AG04450 (cell line): ENCODE measurements around the gene SENP1. TPM values are rescaled to one million over a fixed set of nuclear protein-coding genes. Genes with fewer than 3 reads are reported as not detected.

Experiments
- CTCF ChIA-PET: fragments of 300-600, 350-600 bp; formaldehyde crosslinking; extraction: SDS; loops from one replicate; lab custom pipeline; 2022; ENCODE audit warnings: antibody characterized with exemption, inconsistent platforms; lab: Charles Lee
- POLR2A ChIA-PET: fragments of 350-600 bp; formaldehyde crosslinking; extraction: SDS; loops from one replicate; lab custom pipeline; 2021; ENCODE audit warnings: antibody characterized with exemption, inconsistent platforms; lab: Yijun Ruan, JAX
- DNase-seq: peaks from one replicate; pipeline ENCODE4 v3.0.0-alpha.2; 2011; ENCODE audit warnings: low read depth, low spot score
- H3K27ac ChIP-seq: one replicate; pipeline ENCODE4 v1.5.1; 2012; ENCODE audit warnings: low read depth, low read length, control low read depth
- H3K27me3 ChIP-seq: one replicate; pipeline ENCODE4 v1.6.0; 2012; ENCODE audit warnings: low read length; ENCODE audit not compliant: control insufficient read depth, insufficient read depth
- H3K4me3 ChIP-seq: 2 replicates; pipeline ENCODE4 v1.5.1; 2011; ENCODE audit warnings: mild to moderate bottlenecking, low read depth, low read length, control low read depth
- H3K9me3 ChIP-seq: 2 replicates; pipeline ENCODE4 v1.5.1; 2012; ENCODE audit warnings: low read length; ENCODE audit not compliant: control insufficient read depth, insufficient read depth
- polyA plus RNA-seq: library from polyadenylated mRNA; depleted of rRNA; stranded (reverse); fragments of >200 nt; gene quantifications from 2 replicates; pipeline ENCODE4 v1.2.3, GENCODE V29; 2011
- TF ChIP-seq, protein P1 (sequence below): IDR thresholded peaks from 2 replicates; pipeline ENCODE4 v1.5.1; 2011; ENCODE audit warnings: low read depth, low read length, control low read depth, inconsistent platforms

SENP1 gene
- polyA plus RNA-seq, 1 experiment: 26.4 TPM

DNA sequence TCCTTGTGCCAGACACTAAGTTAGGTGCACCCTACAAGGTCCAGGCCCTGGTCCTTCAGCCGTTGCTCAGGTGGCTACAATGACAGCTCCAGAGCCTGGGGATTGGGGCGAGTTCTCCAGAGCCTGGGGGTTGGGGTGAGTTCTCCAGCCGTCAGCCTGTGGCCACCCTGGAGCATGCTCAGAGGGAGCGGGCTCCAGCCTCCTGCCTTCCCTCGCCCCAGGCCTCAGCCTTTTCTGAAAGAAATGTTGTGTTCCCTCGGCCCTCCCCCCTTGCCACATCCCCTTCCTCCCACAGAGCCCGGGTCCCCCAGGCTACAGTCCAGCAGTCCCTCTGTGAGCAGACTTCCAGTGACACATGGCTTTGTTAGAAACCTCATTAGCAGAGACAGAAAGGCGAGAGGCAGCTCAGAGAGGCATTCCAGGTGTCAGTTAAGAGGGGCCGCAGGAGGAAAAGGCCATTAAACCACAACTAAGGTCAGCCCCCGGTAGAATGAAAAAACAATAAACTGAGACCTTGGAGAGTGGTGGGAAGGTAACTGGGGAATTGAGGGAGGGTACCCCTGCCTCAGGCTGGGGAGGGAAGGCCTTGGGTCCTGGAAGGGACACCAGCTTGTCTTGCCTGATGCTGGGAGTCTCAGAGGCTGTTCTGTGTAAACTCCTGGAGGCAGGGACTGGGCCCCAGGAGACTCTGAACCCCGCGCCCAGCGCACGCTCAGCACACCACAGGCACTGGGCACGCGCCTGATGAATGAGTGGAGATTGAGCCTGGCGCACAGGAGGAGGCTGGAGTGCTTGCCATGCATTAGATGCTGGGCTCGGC, 78.5 kb downstream of the SENP1 start:
- TF ChIP-seq, protein P1, sequence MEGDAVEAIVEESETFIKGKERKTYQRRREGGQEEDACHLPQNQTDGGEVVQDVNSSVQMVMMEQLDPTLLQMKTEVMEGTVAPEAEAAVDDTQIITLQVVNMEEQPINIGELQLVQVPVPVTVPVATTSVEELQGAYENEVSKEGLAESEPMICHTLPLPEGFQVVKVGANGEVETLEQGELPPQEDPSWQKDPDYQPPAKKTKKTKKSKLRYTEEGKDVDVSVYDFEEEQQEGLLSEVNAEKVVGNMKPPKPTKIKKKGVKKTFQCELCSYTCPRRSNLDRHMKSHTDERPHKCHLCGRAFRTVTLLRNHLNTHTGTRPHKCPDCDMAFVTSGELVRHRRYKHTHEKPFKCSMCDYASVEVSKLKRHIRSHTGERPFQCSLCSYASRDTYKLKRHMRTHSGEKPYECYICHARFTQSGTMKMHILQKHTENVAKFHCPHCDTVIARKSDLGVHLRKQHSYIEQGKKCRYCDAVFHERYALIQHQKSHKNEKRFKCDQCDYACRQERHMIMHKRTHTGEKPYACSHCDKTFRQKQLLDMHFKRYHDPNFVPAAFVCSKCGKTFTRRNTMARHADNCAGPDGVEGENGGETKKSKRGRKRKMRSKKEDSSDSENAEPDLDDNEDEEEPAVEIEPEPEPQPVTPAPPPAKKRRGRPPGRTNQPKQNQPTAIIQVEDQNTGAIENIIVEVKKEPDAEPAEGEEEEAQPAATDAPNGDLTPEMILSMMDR: no peak
- no peak for DNase-seq
- ChIA-PET CTCF (no interaction called here), POLR2A (interaction anchor here (0.5 kb wide), 1 partner anchor 102 kb away, joined by 5 read pairs; no protein-coding TSS in a partner anchor)
- Histone ChIP-seq H3K27ac (no peak overlapping the region), H3K9me3 (no peaks in the 10 kb centered on the region), H3K27me3 (peaks cover 56% of the 10 kb centered on the region), H3K4me3 (no peak overlapping the region)

DNA sequence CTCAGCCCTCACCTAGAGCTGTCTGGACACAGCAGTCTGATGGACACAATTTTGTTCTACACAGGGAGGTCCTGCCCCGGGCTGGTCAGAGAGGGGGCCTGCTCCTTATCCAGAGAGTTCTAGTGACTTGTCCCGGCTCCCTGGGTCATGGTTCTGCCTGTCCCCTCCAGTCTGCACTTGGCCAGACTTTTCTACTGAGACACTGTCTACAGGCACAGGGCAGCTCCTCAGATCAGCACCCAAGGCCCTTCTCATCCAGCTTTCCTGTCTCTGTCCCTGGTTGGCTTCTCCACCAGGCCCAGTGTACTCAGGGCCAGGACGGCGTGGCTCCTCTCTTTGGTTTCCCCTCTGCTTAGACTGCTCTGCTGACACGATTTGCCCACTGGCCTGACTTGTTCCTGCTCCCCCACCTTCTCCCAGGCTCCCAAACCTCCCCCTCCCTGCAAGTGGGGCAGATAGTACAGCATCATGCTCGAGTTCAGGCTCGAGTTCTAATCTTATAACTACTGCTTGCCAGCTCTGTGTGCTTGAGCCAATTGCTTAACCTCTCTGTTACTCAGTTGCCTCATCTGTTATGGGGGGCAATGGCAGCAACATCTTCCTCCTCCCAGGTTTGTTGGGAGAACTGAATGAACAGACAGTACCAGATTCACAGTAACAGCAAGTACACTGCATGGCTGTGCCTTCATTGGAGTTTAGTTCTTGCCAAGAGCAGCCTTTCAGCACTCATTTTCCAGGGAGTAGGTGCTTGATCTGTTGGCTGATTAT, 79.6 kb downstream of the SENP1 start:
- Histone ChIP-seq H3K27ac (no peak overlapping the region), H3K4me3 (no peak overlapping the region), H3K9me3 (no peaks in the 10 kb centered on the region), H3K27me3 (peaks cover 53% of the 10 kb centered on the region)
- POLR2A ChIA-PET: no interaction called here
- CTCF ChIA-PET: no interaction called here
- no peak for DNase-seq
- TF ChIP-seq, protein P1: no peak

DNA sequence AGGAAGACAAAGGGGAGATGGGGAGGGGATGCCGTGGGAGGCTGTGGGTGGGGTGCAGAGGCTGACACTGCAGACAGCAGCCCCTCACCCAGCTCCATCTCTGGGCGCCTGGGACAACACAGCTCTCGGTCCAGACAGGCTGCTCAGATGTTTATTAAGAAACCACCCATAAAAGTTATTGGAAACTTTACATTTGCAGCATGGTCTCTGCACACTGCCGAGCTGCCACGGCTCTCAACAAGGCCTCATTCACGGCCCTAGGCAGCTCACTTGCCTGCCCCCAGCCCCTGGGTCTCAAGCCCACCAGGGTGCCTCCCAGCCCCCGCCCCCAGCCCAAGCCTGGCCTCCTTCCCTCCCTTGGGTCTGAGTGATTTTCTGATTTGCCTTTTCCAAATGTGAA, 80.6 kb downstream of the SENP1 start:
- H3K27ac ChIP-seq: no peak overlapping the region
- H3K9me3 ChIP-seq: no peaks in the 10 kb centered on the region
- ChIA-PET CTCF (no interaction called here), POLR2A (no interaction called here)
- no peak for DNase-seq
- peaks cover 47% of the 10 kb centered on the region for H3K27me3 ChIP-seq
- TF ChIP-seq, protein P1: no peak
- H3K4me3 ChIP-seq: no peak overlapping the region

DNA sequence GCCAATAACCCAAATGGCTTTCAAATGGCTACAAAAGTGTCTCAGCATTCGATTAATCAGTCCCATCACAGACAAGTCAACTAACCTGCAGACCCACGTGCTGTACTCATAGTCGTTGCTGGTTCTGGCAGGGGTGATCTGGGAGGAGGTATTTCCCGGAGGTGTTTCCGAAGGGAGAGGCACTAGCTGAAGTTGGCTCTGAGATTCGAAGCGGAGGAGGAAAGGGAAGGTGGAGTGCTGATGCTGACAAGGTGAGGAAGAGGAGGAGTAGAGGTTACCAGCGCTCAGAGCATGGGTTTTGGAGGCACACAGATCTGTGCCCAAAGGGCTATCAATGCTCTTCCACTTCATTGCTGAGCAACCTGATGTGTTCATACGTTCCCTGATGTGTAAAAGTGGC, 81.1 kb downstream of the SENP1 start:
- H3K27ac ChIP-seq: no peak overlapping the region
- no peaks in the 10 kb centered on the region for H3K9me3 ChIP-seq
- no peak overlapping the region for H3K4me3 ChIP-seq
- TF ChIP-seq, protein P1: no peak
- POLR2A ChIA-PET: no interaction called here
- H3K27me3 ChIP-seq: peaks cover 42% of the 10 kb centered on the region
- CTCF ChIA-PET: interaction anchor here (0.6 kb wide), 1 partner anchor 257 kb away, joined by 3 read pairs; no protein-coding TSS in a partner anchor
- DNase-seq: no peak

DNA sequence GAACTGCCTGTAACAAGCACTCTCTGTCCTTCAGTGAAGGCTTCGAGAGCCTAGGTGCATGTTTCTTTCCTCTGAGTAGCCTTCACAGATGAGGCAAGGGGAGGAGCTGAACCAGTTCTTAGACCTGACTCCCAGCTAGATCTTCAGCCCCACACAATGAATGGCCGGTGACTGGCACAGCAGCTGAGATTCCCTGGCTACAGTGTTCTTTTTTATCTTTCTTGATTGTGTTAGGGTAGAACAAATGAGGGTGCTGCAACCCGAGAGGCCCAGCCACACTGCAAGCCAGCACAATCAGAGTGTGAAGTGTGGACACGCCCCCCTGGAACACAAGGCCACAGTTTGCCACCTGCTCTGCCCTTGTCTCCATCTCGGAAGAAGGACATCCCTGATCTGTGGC, 82.5 kb downstream of the SENP1 start:
- no peaks in the 10 kb centered on the region for H3K9me3 ChIP-seq
- H3K4me3 ChIP-seq: no peak overlapping the region
- ChIA-PET CTCF (no interaction called here), POLR2A (no interaction called here)
- H3K27me3 ChIP-seq: peaks cover 49% of the 10 kb centered on the region
- H3K27ac ChIP-seq: no peak overlapping the region
- TF ChIP-seq, protein P1: no peak
- no peak for DNase-seq
